Panc1 (cell line): ENCODE measurements around the gene KAZALD1. TPM values are rescaled to one million over a fixed set of nuclear protein-coding genes. Genes with fewer than 3 reads are reported as not detected.

ENCODE experiments used
- ATAC-seq: fragments of 200-7000 bp; cut with Tn5 transposase; 2 replicates; pipeline ENCODE4 v1.9.1; 2020; ENCODE audit warnings: mild to moderate bottlenecking, moderate library complexity
- BruUV-seq: library from RNA; stranded (reverse); fragments of 400-500 nt; replicated peaks from 2 replicates; lab custom pipeline; 2021; lab: Mats Ljungman, UMichigan
- CTCF ChIA-PET: fragments of 300-600 bp; sonication (Branson Sonifier 250); formaldehyde crosslinking; loops from one replicate; lab custom pipeline; 2022; ENCODE audit warnings: antibody characterized with exemption; lab: Charles Lee
- POLR2A ChIA-PET: fragments of 300-600 bp; sonication (Branson Sonifier 250); formaldehyde crosslinking; loops from one replicate; lab custom pipeline; 2022; ENCODE audit warnings: antibody characterized with exemption; lab: Charles Lee
- DNase-seq: peaks from one replicate; pipeline ENCODE4 v3.0.0-alpha.2; 2010; ENCODE audit warnings: low read depth, low spot score
- H3K27ac ChIP-seq: 2 replicates; pipeline ENCODE4 v1.5.1; 2011; ENCODE audit warnings: mild to moderate bottlenecking, low read length, inconsistent platforms
- H3K27me3 ChIP-seq: fragments of 200-500 bp; sonication (Bioruptor generic); 2 replicates; pipeline ENCODE4 v1.6.0; 2014; ENCODE audit warnings: low read length, inconsistent platforms; ENCODE audit not compliant: control insufficient read depth, insufficient read depth
- H3K36me3 ChIP-seq: fragments of 200-500 bp; sonication (Bioruptor generic); 2 replicates; pipeline ENCODE4 v1.5.1; 2014; ENCODE audit warnings: inconsistent platforms, mild to moderate bottlenecking, low read length, moderate library complexity; ENCODE audit not compliant: control insufficient read depth, insufficient read depth
- H3K4me1 ChIP-seq: 2 replicates; pipeline ENCODE4 v1.5.1; 2011; ENCODE audit warnings: inconsistent platforms, mild to moderate bottlenecking, low read length, moderate library complexity; ENCODE audit not compliant: control insufficient read depth, insufficient read depth
- H3K4me3 ChIP-seq, 2 experiments: 2 replicates each; pipeline ENCODE4 v1.5.1; 2011 to 2012; ENCODE audit warnings: low read depth in 2 of 2, low read length in 2 of 2, mild to moderate bottlenecking in 2 of 2, inconsistent platforms in 1 of 2, moderate library complexity in 1 of 2
- H3K9me3 ChIP-seq: fragments of 200-500 bp; sonication (Bioruptor generic); 2 replicates; pipeline ENCODE4 v1.5.1; 2014; ENCODE audit warnings: low read depth, mild to moderate bottlenecking, inconsistent platforms, low read length, moderate library complexity; ENCODE audit not compliant: control insufficient read depth, insufficient read depth
- CTCF ChIP-seq: fragments of 450-650 bp; IDR thresholded peaks from 2 replicates; pipeline ENCODE4 v1.5.1; 2017; ENCODE audit warnings: mild to moderate bottlenecking
- POLR2AphosphoS5 ChIP-seq: IDR thresholded peaks from 2 replicates; pipeline ENCODE4 v1.6.1; 2012; ENCODE audit warnings: mild to moderate bottlenecking, low read depth, low read length, moderate library complexity
- REST ChIP-seq, 2 experiments: IDR thresholded peaks; 2 replicates each; pipeline ENCODE4 v1.6.1; 2011 to 2012; ENCODE audit warnings: low read depth in 2 of 2, control low read depth in 1 of 2, low read length in 1 of 2, mild to moderate bottlenecking in 1 of 2, moderate library complexity in 1 of 2; ENCODE audit not compliant: insufficient read depth in 1 of 2
- SIN3A ChIP-seq: IDR thresholded peaks from 2 replicates; pipeline ENCODE4 v1.6.1; 2012; ENCODE audit warnings: low read depth, mild to moderate bottlenecking, low read length, moderate library complexity, borderline replicate concordance; ENCODE audit not compliant: insufficient read depth
- TCF7L2 ChIP-seq: IDR thresholded peaks from 2 replicates; pipeline ENCODE4 v1.6.1; 2011; ENCODE audit warnings: mild to moderate bottlenecking, low read depth, low read length, inconsistent platforms
- in situ Hi-C: cut with HindIII; loops from 2 replicates; pipeline ENCODE4 v1.10.0; 2016; ENCODE audit warnings: low sequenced_read_pairs, low pct_unique_long_range_greater_than_20kb
- intact Hi-C: fragments of 100-400 bp; cut with micrococcal nuclease; formaldehyde crosslinking; loops from one replicate; pipeline ENCODE4 v1.10.0; 2022; ENCODE audit not compliant: unreplicated experiment
- total RNA-seq: library from RNA; stranded (reverse); gene quantifications from one replicate; pipeline ENCODE4 v1.2.1, GENCODE V29; 2021; ENCODE audit not compliant: unreplicated experiment

KAZALD1 gene
- total RNA-seq, 1 experiment from 2014 or later = 21.2 TPM

- intact Hi-C loops = no loop called here
- no peaks in the 10 kb centered on the region for H3K9me3 ChIP-seq
- peaks cover 1% of the 10 kb centered on the region; the same call in 1 of the 2 replicates for H3K36me3 ChIP-seq
- in situ Hi-C loops = no loop called here
- DNase-seq (no peak), ATAC-seq (no peak)
- H3K4me1 ChIP-seq = peaks cover 30% of the 10 kb centered on the region
- ChIA-PET CTCF (interaction anchor here (1.1 kb wide), 1 partner anchor 36 kb away, joined by 3 read pairs; no protein-coding TSS in a partner anchor), POLR2A (interaction anchor here (1.0 kb wide), 1 partner anchor 12 kb away, joined by 4 read pairs; no protein-coding TSS in a partner anchor)
- no peak overlapping the region for H3K27ac ChIP-seq
- BruUV-seq = no TSS peak
- H3K4me3 ChIP-seq = no peak overlapping the region
- no peak for TF ChIP-seq TCF7L2
- no peak for TF ChIP-seq REST (IDR thresholded peaks at IDR 0.05; ENCODE audit: insufficient read depth in 1 of 2, low read depth in 2 of 2, low read length in 1 of 2)
- no peak for TF ChIP-seq SIN3A
- TF ChIP-seq CTCF = no peak
- TF ChIP-seq POLR2AphosphoS5 = no peak
- no peaks in the 10 kb centered on the region for H3K27me3 ChIP-seq
These were observed 6.9 kb upstream of the KAZALD1 start for GRCh38 chr10:101054876-101055275.

DNA sequence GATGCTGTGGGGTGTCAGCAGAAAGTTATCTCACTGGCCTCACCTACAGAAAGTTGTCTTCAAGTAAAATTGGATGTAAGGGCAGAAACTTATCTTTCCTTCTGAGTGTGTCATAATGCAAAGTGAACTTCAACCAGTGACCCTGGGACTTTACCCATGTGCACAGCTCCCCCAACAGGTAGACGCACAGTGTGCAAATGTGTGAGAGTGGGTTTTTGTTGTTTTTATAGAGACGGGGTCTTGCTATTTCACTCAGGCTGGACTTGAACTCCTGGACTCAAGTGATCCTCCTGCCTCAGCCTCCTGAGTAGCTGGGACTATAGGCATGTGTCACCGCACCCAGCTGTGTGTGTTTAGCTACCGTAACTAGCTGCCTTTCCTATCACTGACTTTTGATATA, 6.4 kb upstream of the KAZALD1 start:
- intact Hi-C loops = no loop called here
- in situ Hi-C loops = no loop called here
- Histone ChIP-seq H3K27me3 (no peaks in the 10 kb centered on the region), H3K27ac (no peak overlapping the region), H3K36me3 (peaks cover 6% of the 10 kb centered on the region; the same call in 1 of the 2 replicates), H3K9me3 (no peaks in the 10 kb centered on the region), H3K4me1 (peaks cover 29% of the 10 kb centered on the region), H3K4me3 (no peak overlapping the region)
- BruUV-seq = no TSS peak
- no peak for DNase-seq
- TF ChIP-seq CTCF (peak; percentile 71), TCF7L2 (no peak), POLR2AphosphoS5 (no peak), SIN3A (no peak), REST (IDR thresholded peaks at IDR 0.05; ENCODE audit: insufficient read depth in 1 of 2, low read depth in 2 of 2, low read length in 1 of 2) (no peak)
- ChIA-PET POLR2A (interaction anchor here (1.0 kb wide), 1 partner anchor 13 kb away, joined by 4 read pairs; no protein-coding TSS in a partner anchor), CTCF (interaction anchor here (0.6 to 1.1 kb wide), 5 partner anchors 9 to 87 kb away, joined by 3 to 4 read pairs (median 3); no protein-coding TSS in a partner anchor)
- no peak for ATAC-seq
